Measurements from ENCODE around the gene SLC12A1.
"Not testable (repeated sequence)": the region's sequence is repeated elsewhere in the genome, so short reads cannot be mapped to it uniquely, and the experiment has no call there.

SLC12A1 gene

GRCh38 chr15:48304398-48304797 lies 98.3 kb downstream of the SLC12A1 start:
- Mint-ChIP-seq H3K4me3 (no peak overlapping the region), H3K27ac (no peak overlapping the region), H3K27me3 (no peaks in the 10 kb centered on the region), H3K9me3 (no peaks in the 10 kb centered on the region), H3K4me1 (ENCODE audit: low read depth) (no peaks in the 10 kb centered on the region), H3K36me3 (ENCODE audit: low read depth) (no peaks in the 10 kb centered on the region)
- intact Hi-C loops (cut with micrococcal nuclease), result no loop called here

GRCh38 chr15:48306639-48307038 lies 100.5 kb downstream of the SLC12A1 start:
- intact Hi-C loops (cut with micrococcal nuclease), result no loop called here
- Mint-ChIP-seq H3K9me3 (no peaks in the 10 kb centered on the region), H3K36me3 (ENCODE audit: low read depth) (no peaks in the 10 kb centered on the region), H3K4me3 (no peak overlapping the region), H3K27ac (no peak overlapping the region), H3K27me3 (no peaks in the 10 kb centered on the region), H3K4me1 (ENCODE audit: low read depth) (no peaks in the 10 kb centered on the region)

- Mint-ChIP-seq H3K27me3 (no peaks in the 10 kb centered on the region), H3K4me1 (ENCODE audit: low read depth) (peaks cover 6% of the 10 kb centered on the region), H3K27ac (no peak overlapping the region), H3K36me3 (ENCODE audit: low read depth) (no peaks in the 10 kb centered on the region), H3K9me3 (no peaks in the 10 kb centered on the region), H3K4me3 (no peak overlapping the region)
- intact Hi-C loops (cut with micrococcal nuclease), result no loop called here
Measured at GRCh38 chr15:48307586-48307985, 101.5 kb downstream of the SLC12A1 start.

GRCh38 chr15:48309740-48310139 lies 103.6 kb downstream of the SLC12A1 start:
- H3K36me3 Mint-ChIP-seq (ENCODE audit: low read depth), result no peaks in the 10 kb centered on the region
- H3K4me3 Mint-ChIP-seq, result no peak overlapping the region
- H3K27ac Mint-ChIP-seq, result no peak overlapping the region
- intact Hi-C loops (cut with micrococcal nuclease), result no loop called here
- H3K27me3 Mint-ChIP-seq, result no peaks in the 10 kb centered on the region
- peaks cover 18% of the 10 kb centered on the region for H3K4me1 Mint-ChIP-seq (ENCODE audit: low read depth)
- H3K9me3 Mint-ChIP-seq, result no peaks in the 10 kb centered on the region

GRCh38 chr15:48313216-48313615 lies 107.1 kb downstream of the SLC12A1 start:
- peaks cover 18% of the 10 kb centered on the region for H3K4me1 Mint-ChIP-seq (ENCODE audit: low read depth)
- no peaks in the 10 kb centered on the region for H3K9me3 Mint-ChIP-seq
- intact Hi-C loops (cut with micrococcal nuclease), result no loop called here
- no peaks in the 10 kb centered on the region for H3K36me3 Mint-ChIP-seq (ENCODE audit: low read depth)
- no peak overlapping the region for H3K4me3 Mint-ChIP-seq
- H3K27me3 Mint-ChIP-seq, result no peaks in the 10 kb centered on the region
- no peak overlapping the region for H3K27ac Mint-ChIP-seq

- H3K4me3 Mint-ChIP-seq, result no peak overlapping the region
- no peak overlapping the region for H3K27ac Mint-ChIP-seq
Measured at GRCh38 chr15:48315041-48315440, 108.9 kb downstream of the SLC12A1 start.

GRCh38 chr15:48317221-48317620 lies 111.1 kb downstream of the SLC12A1 start:
- H3K4me3 Mint-ChIP-seq, result no peak overlapping the region
- H3K36me3 Mint-ChIP-seq (ENCODE audit: low read depth), result no peaks in the 10 kb centered on the region
- H3K27ac Mint-ChIP-seq, result no peak overlapping the region

More at GRCh38 chr15:48315041-48315440, 108.9 kb downstream of the SLC12A1 start:
- no peaks in the 10 kb centered on the region for H3K9me3 Mint-ChIP-seq
- H3K36me3 Mint-ChIP-seq (ENCODE audit: low read depth), result no peaks in the 10 kb centered on the region
- no peaks in the 10 kb centered on the region for H3K27me3 Mint-ChIP-seq
- H3K4me1 Mint-ChIP-seq (ENCODE audit: low read depth), result peaks cover 18% of the 10 kb centered on the region
- intact Hi-C loops (cut with micrococcal nuclease), result no loop called here

GRCh38 chr15:48318131-48318530 lies 112.0 kb downstream of the SLC12A1 start:
- Mint-ChIP-seq H3K4me3 (no peak overlapping the region), H3K4me1 (ENCODE audit: low read depth) (peaks cover 9% of the 10 kb centered on the region), H3K27ac (no peak overlapping the region), H3K36me3 (ENCODE audit: low read depth) (no peaks in the 10 kb centered on the region), H3K27me3 (no peaks in the 10 kb centered on the region), H3K9me3 (no peaks in the 10 kb centered on the region)
- intact Hi-C loops (cut with micrococcal nuclease), result no loop called here

More at GRCh38 chr15:48317221-48317620, 111.1 kb downstream of the SLC12A1 start:
- H3K27me3 Mint-ChIP-seq, result no peaks in the 10 kb centered on the region
- H3K9me3 Mint-ChIP-seq, result no peaks in the 10 kb centered on the region
- H3K4me1 Mint-ChIP-seq (ENCODE audit: low read depth), result peaks cover 12% of the 10 kb centered on the region
- intact Hi-C loops (cut with micrococcal nuclease), result no loop called here

- intact Hi-C loops (cut with micrococcal nuclease), result no loop called here
- H3K27me3 Mint-ChIP-seq, result no peaks in the 10 kb centered on the region
- H3K27ac Mint-ChIP-seq, result no peak overlapping the region
- H3K4me3 Mint-ChIP-seq, result no peak overlapping the region
- no peaks in the 10 kb centered on the region for H3K9me3 Mint-ChIP-seq
- peaks cover 5% of the 10 kb centered on the region for H3K4me1 Mint-ChIP-seq (ENCODE audit: low read depth)
- no peaks in the 10 kb centered on the region for H3K36me3 Mint-ChIP-seq (ENCODE audit: low read depth)
Measured at GRCh38 chr15:48323294-48323693, 117.2 kb downstream of the SLC12A1 start.

GRCh38 chr15:48324949-48325348 lies 118.8 kb downstream of the SLC12A1 start:
- H3K27ac Mint-ChIP-seq, result no peak overlapping the region
- intact Hi-C loops (cut with micrococcal nuclease), result no loop called here
- H3K27me3 Mint-ChIP-seq, result no peaks in the 10 kb centered on the region
- H3K4me1 Mint-ChIP-seq (ENCODE audit: low read depth), result peaks cover 7% of the 10 kb centered on the region
- H3K9me3 Mint-ChIP-seq, result no peaks in the 10 kb centered on the region
- no peaks in the 10 kb centered on the region for H3K36me3 Mint-ChIP-seq (ENCODE audit: low read depth)
- H3K4me3 Mint-ChIP-seq, result no peak overlapping the region

- Mint-ChIP-seq H3K27ac (no peak overlapping the region), H3K36me3 (ENCODE audit: low read depth) (no peaks in the 10 kb centered on the region), H3K27me3 (no peaks in the 10 kb centered on the region), H3K9me3 (no peaks in the 10 kb centered on the region), H3K4me1 (ENCODE audit: low read depth) (peaks cover 12% of the 10 kb centered on the region), H3K4me3 (no peak overlapping the region)
- intact Hi-C loops (cut with micrococcal nuclease), result no loop called here
Measured at GRCh38 chr15:48325400-48325799, 119.3 kb downstream of the SLC12A1 start.

- H3K36me3 Mint-ChIP-seq (ENCODE audit: low read depth); H3K9me3 Mint-ChIP-seq; H3K27ac Mint-ChIP-seq; intact Hi-C loops (cut with micrococcal nuclease); H3K4me3 Mint-ChIP-seq; H3K27me3 Mint-ChIP-seq: not testable (repeated sequence)
- peaks cover 13% of the 10 kb centered on the region for H3K4me1 Mint-ChIP-seq (ENCODE audit: low read depth)
Measured at GRCh38 chr15:48326180-48326579, 120.1 kb downstream of the SLC12A1 start.

- no peaks in the 10 kb centered on the region for H3K9me3 Mint-ChIP-seq
- H3K4me1 Mint-ChIP-seq (ENCODE audit: low read depth), result peaks cover 13% of the 10 kb centered on the region
- H3K27me3 Mint-ChIP-seq, result no peaks in the 10 kb centered on the region
- intact Hi-C loops (cut with micrococcal nuclease), result no loop called here
- H3K36me3 Mint-ChIP-seq (ENCODE audit: low read depth), result peaks cover 22% of the 10 kb centered on the region
- peak overlapping the region; percentile 98 for H3K27ac Mint-ChIP-seq
- H3K4me3 Mint-ChIP-seq, result peak overlapping the region; percentile 90
Measured at GRCh38 chr15:48330105-48330785, 124.1 kb downstream of the SLC12A1 start.

GRCh38 chr15:48330855-48331795 lies 125.0 kb downstream of the SLC12A1 start, which contains the start of gene DUT:
Gene DUT, plus strand, starts transcription at chr15:48331429. Its CDS starts 87 bp downstream, at chr15:48331516.
- H3K27me3 Mint-ChIP-seq, result no peaks in the 10 kb centered on the region
- peaks cover 28% of the 10 kb centered on the region for H3K36me3 Mint-ChIP-seq (ENCODE audit: low read depth)
- H3K27ac Mint-ChIP-seq, result peak within 1 kb of the TSS; percentile 98
- peak within 1 kb of the TSS; percentile 90 for H3K4me3 Mint-ChIP-seq
- H3K9me3 Mint-ChIP-seq, result no peaks in the 10 kb centered on the region
- intact Hi-C loops (cut with micrococcal nuclease), result no loop called here
- peaks cover 17% of the 10 kb centered on the region for H3K4me1 Mint-ChIP-seq (ENCODE audit: low read depth)
